ENCODE results near the gene NEO1. TPM values are rescaled to one million over a fixed set of nuclear protein-coding genes. Genes with fewer than 3 reads are reported as not detected.

The NEO1 gene
- total RNA-seq, 1 experiment from 2014 or later: 41.8 TPM

DNA sequence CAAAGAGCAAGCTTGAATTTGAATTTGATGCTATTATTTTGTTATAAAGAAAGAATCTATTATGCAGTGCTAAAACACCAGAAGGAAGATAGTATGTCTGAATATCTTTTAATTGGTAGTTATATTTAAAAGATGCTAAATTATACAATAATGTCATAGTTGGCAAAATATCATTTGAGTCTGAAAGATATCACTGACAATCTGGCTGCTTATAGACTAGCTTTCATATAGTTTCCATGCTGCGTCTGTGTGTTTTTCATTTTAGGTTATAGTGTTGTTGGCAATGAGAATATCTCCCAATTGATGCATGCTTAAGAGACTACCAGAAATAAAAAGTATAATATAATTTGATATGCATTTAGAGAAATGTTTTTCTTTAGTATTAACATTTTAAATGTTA, 142.9 kb downstream of the NEO1 start:
- no peak overlapping the region for H2BK15ac ChIP-seq (ENCODE audit: low read depth, low read length)
- no peak overlapping the region for H2AK5ac ChIP-seq (ENCODE audit: insufficient read length, low read length)
- H3T11ph ChIP-seq (ENCODE audit: low read length): no peak overlapping the region
- no peak for DNase-seq
- no peak overlapping the region for H3K27ac Mint-ChIP-seq
- H3K18ac ChIP-seq (ENCODE audit: insufficient read length, low read depth, low read length): no peak overlapping the region
- H2BK20ac ChIP-seq (ENCODE audit: low read depth, low read length, poor library complexity, severe bottlenecking): no peak overlapping the region
- no peaks in the 10 kb centered on the region for H3K23me2 ChIP-seq (ENCODE audit: insufficient read length, low read depth, low read length, poor library complexity, severe bottlenecking)
- no peaks in the 10 kb centered on the region for H3K27me3 Mint-ChIP-seq (ENCODE audit: low read depth)
- H3K4me1 ChIP-seq (ENCODE audit: insufficient read depth, low read length): no peaks in the 10 kb centered on the region
- H2BK5ac ChIP-seq (ENCODE audit: insufficient read length, low read length): no peak overlapping the region
- H3K36me3 Mint-ChIP-seq (ENCODE audit: insufficient read depth in 1 of 3, low read depth in 3 of 3): peaks cover 0 to 11% (median 11%) of the 10 kb centered on the region in 3 experiments; a peak in 4 of 7 replicates
- H3K14ac ChIP-seq (ENCODE audit: insufficient read depth, low read length): no peak overlapping the region
- H3K9ac ChIP-seq (ENCODE audit: extremely low read depth, insufficient read length, low read length): no peak overlapping the region
- no peaks in the 10 kb centered on the region for H3K9me3 Mint-ChIP-seq
- H3K4me3 Mint-ChIP-seq: no peak overlapping the region
- H3K79me1 ChIP-seq (ENCODE audit: insufficient read depth, low read depth, low read length, poor library complexity, severe bottlenecking): no peaks in the 10 kb centered on the region
- no peak overlapping the region for H3K23ac ChIP-seq (ENCODE audit: insufficient read length, low read depth, low read length)
- H3K4ac ChIP-seq (ENCODE audit: low read depth, low read length): no peak overlapping the region
- H4K20me1 ChIP-seq (ENCODE audit: control insufficient read depth, insufficient read depth, insufficient read length): no peaks in the 10 kb centered on the region
- no peak overlapping the region for H4K5ac ChIP-seq (ENCODE audit: insufficient read length, low read depth, low read length)
- no peak overlapping the region for H4K91ac ChIP-seq (ENCODE audit: insufficient read length, low read depth, low read length)
- no peaks in the 10 kb centered on the region for H3K79me2 ChIP-seq (ENCODE audit: insufficient read depth, low read length)
- no peaks in the 10 kb centered on the region for H3K27me3 ChIP-seq (ENCODE audit: insufficient read depth, low read length)
- H2BK120ac ChIP-seq (ENCODE audit: low read depth, low read length, poor library complexity, severe bottlenecking): no peak overlapping the region
- no peak overlapping the region for H2BK12ac ChIP-seq (ENCODE audit: insufficient read length, low read depth, low read length)
- no peak overlapping the region for H2AFZ ChIP-seq (ENCODE audit: low read length)
- H3K56ac ChIP-seq (ENCODE audit: insufficient read length, low read depth, low read length): no peak overlapping the region
- no peak overlapping the region for H3K4me2 ChIP-seq (ENCODE audit: insufficient read depth, insufficient read length, low read length)
- no peaks in the 10 kb centered on the region for H3K4me1 Mint-ChIP-seq
- no peak for TF ChIP-seq CTCF (conservative IDR thresholded peaks at IDR 0.05)
- H4K8ac ChIP-seq (replicated peaks; ENCODE audit: insufficient read length, low read depth, low read length): no peak overlapping the region
- H3K9me3 ChIP-seq (ENCODE audit: control insufficient read depth, low read depth, low read length): no peaks in the 10 kb centered on the region
- no CpG with 5 or more reads among the region's 1 CpG for WGBS (ENCODE audit: extremely low coverage, insufficient read length, low lambda C conversion rate)
- H3K27ac ChIP-seq (ENCODE audit: insufficient read length, low read depth, low read length): no peak overlapping the region

Data from H9 (cell line).